Occipital lobe (tissue), 3 donors: ENCODE results near the gene RNF214. TPM values are rescaled to one million over a fixed set of nuclear protein-coding genes. Genes with fewer than 3 reads are reported as not detected.
"Not testable (repeated sequence)": the region's sequence is repeated elsewhere in the genome, so short reads cannot be mapped to it uniquely, and the experiment has no call there.

Experiments used
- DNase-seq: peaks from one replicate; lab custom pipeline; 2025; lab: John Stamatoyannopoulos, UW
- small RNA-seq: library from RNA; depleted of rRNA; stranded (forward); fragments of <200 nt; gene quantifications from one replicate; pipeline ENCODE3, GENCODE V24; 2014
- total RNA-seq: library from RNA; depleted of rRNA; stranded (reverse); fragments of >200 nt; gene quantifications from one replicate; pipeline ENCODE4 v1.2.3, GENCODE V29; 2014

The RNF214 gene
- total RNA-seq, 1 donor from 2014 or later: 16.4 TPM

DNA sequence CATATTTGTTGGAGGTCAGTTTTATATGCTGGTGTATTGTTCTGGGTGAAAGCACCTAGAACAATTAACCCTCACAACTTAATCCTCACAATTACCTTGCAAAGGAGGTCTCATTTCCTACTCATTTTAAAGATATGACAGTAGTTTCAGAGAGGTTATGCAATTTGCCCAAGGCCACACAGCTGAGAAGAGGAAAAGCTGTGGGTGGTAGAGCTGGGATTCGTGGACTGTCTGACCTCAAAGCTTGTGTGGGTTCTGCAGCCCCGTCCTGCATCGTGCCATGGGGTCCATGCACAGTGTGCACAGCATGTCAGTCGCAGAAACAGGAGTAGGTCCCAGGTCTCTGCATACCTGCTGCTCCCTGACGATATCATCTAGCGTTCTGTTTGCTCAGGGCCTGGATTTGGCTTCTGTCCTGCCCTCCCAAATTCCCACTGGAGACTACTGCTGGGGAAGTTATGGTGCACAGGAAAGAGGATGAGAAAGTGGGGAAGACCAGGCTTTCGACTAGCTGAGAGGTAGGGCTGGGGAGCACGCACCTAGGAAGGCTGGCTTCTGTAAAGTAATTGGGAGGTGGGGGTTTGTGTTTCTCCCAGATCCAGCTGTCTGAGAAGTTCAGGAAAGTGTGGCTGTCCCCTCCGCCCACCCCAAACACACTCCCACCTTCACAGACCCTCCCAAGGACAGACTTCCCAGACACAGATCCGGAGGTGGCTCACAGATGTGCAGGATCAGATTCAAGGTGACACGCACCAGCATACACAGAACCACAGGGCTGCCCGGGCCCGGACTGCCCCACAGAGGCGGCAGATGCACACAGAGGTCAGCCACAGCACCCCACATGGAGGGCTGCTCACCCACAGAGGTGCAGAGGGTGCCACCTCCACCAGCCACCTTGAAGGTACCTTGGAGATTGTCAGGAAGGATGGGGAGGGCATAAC, 81.6 kb downstream of the RNF214 start:
- no peak for DNase-seq

DNA sequence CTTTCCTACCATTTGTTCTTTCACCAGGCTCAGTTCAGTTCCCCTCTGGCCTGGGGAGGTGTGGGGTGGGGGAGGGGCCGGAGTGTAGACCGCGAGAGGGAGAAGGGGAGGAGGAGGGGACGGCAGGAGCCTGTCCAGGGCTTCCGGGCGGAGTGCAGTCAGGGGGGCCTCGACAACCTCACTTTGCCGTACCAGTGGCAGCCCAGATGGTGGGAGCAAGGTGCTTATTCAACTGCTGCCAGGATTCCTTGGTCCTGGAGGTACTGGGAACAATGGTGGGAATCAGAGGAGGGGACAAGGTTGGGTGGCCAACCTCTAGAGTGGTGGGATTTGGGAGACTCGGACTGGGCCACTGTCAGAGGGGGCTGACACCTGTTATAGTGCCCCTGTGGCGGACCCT, 82.4 kb downstream of the RNF214 start:
- no peak for DNase-seq

DNA sequence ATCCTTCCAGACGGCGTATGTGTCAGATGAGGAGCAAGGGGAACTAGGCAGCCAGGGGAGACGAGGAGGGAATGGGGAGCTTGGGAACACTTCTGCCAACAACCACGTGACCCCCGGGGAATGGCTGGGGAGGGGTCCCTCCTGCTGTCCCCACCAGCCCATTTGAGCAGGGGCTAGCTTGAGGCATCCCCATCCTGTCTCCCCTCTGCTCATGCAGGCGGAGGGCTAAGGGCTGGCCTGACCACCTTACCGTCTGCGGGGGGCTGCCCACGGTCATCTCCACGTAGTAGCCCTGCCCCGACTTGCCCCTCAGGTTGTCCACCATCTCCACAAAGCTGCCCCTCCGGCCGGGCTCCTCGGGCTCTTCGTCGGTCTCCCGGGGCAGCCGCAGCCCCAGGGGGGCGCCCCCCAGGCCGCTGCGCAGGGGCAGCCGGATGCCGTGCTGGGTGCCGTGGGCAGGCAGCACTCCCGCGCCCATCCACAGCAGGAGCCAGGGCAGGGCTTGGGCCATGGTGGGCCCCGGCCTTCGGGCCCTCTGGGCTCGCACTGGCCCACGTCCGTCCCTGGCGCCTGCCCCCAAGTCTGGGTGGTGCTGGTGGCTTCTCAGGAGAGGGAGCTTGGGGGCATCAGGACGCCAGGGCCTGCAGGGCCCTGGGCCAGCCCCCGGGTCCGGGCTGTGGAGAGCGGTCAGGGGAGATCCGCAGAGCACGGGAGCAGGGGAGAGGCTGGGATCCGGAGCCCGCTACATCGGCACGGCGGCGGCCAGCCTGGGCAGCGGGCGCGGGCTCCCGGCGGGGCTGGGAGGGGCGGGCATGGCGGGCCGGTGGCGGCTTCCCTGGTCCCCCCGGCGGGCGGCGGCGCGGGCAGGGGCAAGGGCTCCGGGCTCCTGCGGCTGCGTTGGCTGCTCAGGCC, 83.1 kb downstream of the RNF214 start:
- no peak for DNase-seq

DNA sequence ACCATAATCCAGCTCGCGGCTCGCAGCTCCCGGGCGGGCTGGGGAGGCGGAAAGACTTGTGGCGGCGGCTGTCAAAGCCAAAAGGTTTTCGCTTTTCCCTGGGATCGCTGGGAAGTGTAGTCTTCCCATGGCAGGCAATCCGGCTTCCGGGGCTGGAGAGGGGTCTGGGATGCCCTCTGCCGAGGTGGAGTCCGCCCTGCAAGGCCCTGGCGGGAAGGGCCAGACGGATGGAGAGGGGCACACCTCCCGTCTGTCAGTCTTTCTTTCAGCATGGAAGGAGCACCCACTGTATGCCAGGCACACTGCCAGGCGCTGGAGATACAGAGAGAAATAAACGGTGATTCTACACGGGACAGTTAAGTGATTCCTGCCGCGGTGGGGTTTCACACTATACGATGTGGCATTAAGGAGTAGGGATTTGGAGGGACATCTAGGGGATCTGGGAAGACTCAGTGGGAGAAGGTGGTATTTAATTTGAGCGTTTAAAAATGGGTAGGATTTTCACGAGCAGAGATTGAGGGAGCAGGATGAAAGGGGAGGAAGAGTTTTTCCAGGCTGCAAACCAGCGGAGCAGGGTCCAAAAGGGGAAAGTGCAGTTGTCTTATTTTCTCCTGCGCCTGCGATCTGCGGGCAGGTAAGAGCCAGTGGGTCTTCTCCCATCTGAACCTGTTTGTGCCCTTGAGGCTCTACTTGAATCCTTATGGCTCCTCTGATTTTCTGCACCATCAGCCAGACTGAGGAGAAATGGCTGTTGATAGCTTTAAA, 83.9 kb downstream of the RNF214 start, which contains the start of gene BACE1:
Gene BACE1, minus strand, starts transcription at position 60 of the 765 bp plus-strand sequence. CDS start 461 bp downstream, outside the sequence.
- DNase-seq: peak; percentile 87

DNA sequence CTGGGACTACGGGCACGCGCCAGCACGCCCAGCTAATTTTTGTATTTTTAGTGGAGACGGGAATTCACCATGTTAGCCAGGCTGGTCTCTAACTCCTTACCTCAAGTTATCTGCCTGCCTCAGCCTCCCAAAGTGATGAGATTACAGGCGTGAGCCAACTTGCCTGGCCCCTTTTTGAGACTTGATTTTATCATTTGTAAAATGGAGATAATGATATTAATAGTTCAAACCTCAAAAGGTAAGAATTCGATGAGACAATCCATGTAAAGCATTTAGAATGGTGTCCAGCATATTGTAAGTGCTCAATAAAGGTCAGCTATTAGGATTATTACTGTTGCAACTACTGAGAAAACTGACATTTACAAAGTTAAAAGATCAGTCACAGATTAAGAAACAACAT, 86.3 kb downstream of the RNF214 start:
- DNase-seq: no peak

DNA sequence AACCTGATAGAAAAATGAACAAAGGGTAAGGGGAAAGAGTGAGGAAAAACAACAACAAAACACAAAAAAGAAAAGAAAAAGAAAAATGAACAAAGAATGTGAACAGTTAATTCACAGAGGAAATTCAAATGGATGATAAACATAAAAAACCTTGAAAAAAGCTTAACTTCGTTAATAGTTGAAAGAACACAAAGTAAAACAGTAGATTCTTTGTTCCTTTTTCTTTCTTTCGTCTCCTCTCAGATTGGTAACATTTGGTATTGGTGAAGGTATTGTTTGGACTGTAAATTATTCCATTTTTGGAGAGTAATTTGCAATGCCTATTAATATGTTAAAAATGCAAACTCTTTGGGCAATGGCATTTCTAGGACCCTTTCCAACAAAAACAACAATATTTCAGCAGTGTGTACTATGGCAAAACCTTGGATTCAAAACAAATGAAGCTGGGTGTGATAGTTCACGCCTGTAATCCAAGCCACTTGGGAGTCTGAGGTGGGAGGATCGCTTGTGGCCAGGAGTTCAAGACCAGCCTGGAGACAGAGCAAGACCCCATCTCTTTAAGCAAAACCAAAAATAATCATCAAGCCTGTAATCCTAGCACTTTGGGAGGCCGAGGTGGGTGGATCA, 86.9 kb downstream of the RNF214 start:
- DNase-seq: no peak

DNA sequence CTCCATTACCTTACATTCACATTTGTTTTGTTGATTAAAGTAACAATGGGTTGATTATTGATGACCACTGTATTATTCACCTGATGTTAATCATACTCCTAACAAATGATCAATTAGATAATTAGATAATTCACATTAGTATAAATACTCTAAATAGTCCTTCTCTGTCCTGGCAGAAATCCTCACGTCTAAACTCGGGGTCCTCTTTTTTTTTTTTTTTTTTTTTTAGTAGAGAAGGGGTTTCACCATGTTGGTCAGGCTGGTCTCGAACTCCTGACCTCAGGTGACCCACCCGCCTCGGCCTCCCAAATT, 94.7 kb downstream of the RNF214 start:
- DNase-seq: not testable (repeated sequence)

DNA sequence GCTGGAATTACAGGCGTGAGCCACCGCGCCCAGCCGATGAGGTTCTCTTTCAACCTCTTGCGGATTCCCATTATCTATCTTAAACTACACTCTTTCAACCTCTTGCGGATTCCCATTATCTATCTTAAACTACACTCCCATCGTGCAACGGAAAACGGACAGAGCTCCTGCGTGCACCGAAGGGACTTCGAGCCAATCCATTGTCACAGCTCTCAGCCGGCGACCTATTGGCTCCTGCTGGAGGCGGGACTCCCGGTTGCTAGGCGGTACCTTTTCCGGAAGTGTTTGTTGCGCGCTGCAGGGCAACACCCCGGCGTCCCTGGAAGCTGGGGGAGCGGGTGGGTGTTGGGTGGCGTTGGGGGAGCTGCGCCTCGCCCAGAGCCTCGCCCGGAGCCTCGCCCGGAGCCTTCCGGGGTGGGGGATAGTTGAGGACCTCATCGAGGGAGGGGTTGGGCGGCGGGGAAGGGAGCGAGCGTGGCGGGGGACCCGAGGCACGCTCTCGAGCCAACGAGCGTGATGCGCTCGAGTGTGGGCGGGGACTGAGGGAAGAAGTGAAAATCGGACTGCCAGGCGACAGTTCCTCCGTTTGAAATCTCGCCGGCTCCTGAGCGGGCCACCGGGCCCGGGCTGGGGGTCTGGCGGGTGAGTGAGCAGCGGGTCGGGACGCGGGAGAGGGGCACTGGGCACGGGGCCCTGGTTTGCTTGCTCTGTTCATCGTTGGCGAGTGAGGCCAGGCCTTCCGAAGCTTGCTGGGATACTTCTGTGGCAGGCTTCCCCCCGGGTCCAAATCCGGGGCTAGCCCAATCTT, 95.3 kb downstream of the RNF214 start, which contains the start of gene CEP164:
Gene CEP164, plus strand, starts transcription at position 288 of the 808 bp plus-strand sequence. CDS start 10,733 bp downstream, outside the sequence.
- peak; percentile 95 for DNase-seq

DNA sequence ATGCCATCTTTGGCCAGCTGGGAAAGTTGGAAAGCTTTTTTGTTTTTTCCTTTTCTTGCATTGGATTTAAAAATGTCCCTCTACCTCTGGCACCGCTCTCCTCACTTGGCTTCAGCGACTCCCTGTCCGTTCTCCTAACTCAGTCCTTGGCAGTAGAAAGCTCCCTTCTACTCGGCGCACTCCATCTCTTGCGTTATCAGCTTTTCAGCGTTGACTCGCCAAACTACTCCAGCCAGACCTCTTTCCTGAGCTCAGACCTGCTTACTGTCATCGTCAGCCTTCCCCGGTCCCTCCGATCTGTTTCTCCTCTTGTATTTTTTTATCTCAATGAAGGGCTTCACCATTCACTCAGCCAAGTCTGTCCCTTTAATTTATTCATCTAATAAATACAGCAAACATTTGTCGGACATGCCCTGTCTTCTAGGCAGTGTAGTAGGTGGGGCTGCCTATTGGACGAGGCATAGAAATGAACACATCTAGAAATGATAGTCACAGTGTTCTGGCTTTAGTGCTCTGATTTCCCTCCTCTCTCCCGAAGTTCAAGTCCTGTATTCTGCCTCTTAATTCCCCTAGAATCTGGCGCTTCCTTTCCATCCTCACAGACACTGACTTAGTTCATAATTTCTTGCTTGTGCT, 96.0 kb downstream of the RNF214 start:
- DNase-seq: no peak

DNA sequence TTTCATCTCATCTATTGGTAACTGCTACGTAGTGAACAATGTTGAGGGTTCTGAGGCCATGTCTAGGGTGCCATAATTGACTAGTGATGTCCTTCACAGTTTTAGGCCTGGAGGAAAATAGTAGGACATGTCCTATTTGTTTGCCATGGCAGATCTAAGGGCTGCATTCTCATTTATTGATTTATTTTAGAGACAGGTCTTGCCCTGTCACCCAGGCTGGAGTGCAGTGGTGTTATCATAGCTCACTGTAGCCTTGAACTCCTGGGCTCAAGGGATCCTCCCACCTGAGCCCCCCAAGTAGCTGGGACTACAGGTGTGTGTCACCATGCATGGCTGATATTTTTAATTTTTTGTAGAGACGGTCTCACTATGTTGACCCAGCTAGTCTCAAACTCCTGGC, 100.4 kb downstream of the RNF214 start:
- no peak for DNase-seq

DNA sequence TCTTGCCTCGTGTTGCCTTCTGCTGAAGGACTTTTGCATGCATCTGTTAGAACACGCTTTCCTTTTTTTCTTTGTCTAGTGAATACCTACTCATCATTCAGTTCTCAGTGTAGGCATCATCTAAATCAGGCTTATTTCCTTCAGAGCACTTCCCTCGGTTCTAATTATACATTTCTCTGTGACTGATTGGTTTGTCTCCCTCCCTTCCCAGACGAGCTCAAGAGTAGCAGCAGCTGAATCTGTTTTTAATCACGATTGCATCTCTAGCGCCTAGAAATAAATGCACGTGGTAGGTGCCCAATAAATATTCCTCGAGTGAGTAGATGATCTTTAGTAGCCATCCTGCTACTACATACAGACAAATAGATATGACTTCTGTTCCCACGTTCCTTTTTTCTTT, 101.4 kb downstream of the RNF214 start:
- no peak for DNase-seq

DNA sequence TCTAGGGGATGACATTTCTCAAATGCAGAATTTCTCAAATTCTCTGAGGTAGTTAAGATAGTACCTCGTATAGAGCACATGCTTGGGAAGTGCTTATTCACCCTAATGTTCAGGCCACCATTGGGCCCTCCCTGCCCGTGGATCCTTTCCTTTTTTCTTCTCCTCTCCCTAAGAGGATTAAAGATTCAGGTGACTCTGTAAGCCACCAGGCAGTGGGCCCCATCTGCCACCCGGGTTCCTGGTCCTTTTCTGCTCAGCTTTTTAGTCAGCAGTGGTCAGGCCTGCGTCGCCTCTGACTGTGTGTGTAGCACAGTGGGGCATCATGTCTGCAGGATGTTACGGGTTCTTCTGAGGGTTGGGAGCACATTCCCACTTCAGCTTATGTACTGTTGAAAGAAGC, 102.4 kb downstream of the RNF214 start:
- no peak for DNase-seq

DNA sequence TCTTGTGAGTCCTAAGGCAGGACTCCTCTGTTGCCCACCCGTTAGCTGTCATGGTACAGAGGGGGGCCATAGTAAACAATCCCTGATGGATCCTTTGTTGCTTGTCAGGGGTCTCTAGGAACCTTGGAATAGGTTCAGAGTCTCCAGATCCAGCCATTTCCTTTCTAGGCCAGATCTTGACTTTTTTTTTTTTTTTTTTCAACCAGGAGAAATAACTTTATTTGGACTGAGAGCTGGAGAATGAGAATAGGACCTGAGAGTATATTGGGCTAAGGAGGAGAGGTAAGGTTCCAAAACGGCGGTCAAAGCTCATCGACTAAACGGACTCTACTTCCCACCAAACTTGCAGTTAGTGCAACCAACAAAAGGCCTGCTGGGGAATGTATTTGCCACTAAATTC, 102.9 kb downstream of the RNF214 start:
- no peak for DNase-seq

Small RNAs within 50 kb of the gene (small RNA-seq; reads per million reads assigned to genes)
- not detected for gene RF00564

Other genes starting within 250 kb of the RNF214 start
- 29.9 TPM for gene SIK3, start 134.2 kb upstream of the RNF214 start, total RNA-seq
- gene PAFAH1B2, start 88.4 kb upstream of the RNF214 start, total RNA-seq: 325 TPM
- gene SIDT2, start 53.9 kb upstream of the RNF214 start, total RNA-seq: 8.1 TPM
- 12.9 TPM for gene TAGLN, start 33.3 kb upstream of the RNF214 start, total RNA-seq
- 24.0 TPM for gene PCSK7, start 598 bp upstream of the RNF214 start, total RNA-seq
- gene BACE1-AS, start 58.7 kb downstream of the RNF214 start, total RNA-seq: 5.3 TPM
- gene BACE1, start 83.6 kb downstream of the RNF214 start, total RNA-seq: 24.6 TPM
- 19.5 TPM for gene CEP164, start 95.2 kb downstream of the RNF214 start, total RNA-seq